Measurements from ENCODE around the gene DDA1. TPM values are rescaled to one million over a fixed set of nuclear protein-coding genes. Genes with fewer than 3 reads are reported as not detected.

The DDA1 gene
- total and polyA plus RNA-seq, 2 of the 13 experiments (the other 11 are each of a cell fraction or from before 2014, with no cell fraction given): 24.5 to 26.0 TPM

GRCh38 chr19:17334414-17335409, 25.3 kb downstream of the DDA1 start, which contains the start of gene ANO8 (continued):
- TF ChIP-seq ARNT (IDR thresholded peaks at IDR 0.05) (no peak), ZNF605 (CRISPR knock-in tag; IDR thresholded peaks at IDR 0.05) (0 out of 2 replicates have a peak, but pooled peaks have one; percentile 26), SNRNP70 (IDR thresholded peaks at IDR 0.05; ENCODE audit: low read depth, low read length) (no peak), RFX5 (IDR thresholded peaks at IDR 0.05; ENCODE audit: low read depth, low read length) (no peak), AGO1 (IDR thresholded peaks at IDR 0.05; ENCODE audit: low read depth, low read length, poor library complexity, severe bottlenecking) (no peak), TBL1XR1 (IDR thresholded peaks at IDR 0.05; ENCODE audit: borderline replicate concordance, low read length, partially characterized antibody) (no peak), PBX2 (CRISPR knock-in tag; IDR thresholded peaks at IDR 0.05) (peak; percentile 61), SOX13 (IDR thresholded peaks at IDR 0.05) (no peak; the same call in 1 of the 2 replicates), SOX13 (CRISPR knock-in tag; conservative IDR thresholded peaks at IDR 0.05 in 1 of 2, IDR thresholded peaks at IDR 0.05 in 1 of 2) (0 out of 4 replicates have a peak, but pooled peaks of 1 of the 2 experiments have one; percentile 42), JARID2 (CRISPR knock-in tag; IDR thresholded peaks at IDR 0.05; ENCODE audit: insufficient replicate concordance) (no peak), KAT7 (CRISPR knock-in tag; IDR thresholded peaks at IDR 0.05; ENCODE audit: borderline replicate concordance) (peak; percentile 67; the same call in 1 of the 2 replicates), ZNF615 (CRISPR knock-in tag; IDR thresholded peaks at IDR 0.05; ENCODE audit: borderline replicate concordance) (no peak), ATAD3A (CRISPR knock-in tag; IDR thresholded peaks at IDR 0.05) (no peak), TCF7L2 (IDR thresholded peaks at IDR 0.05; ENCODE audit: low read depth, low read length) (no peak), MEIS2 (CRISPR knock-in tag; IDR thresholded peaks at IDR 0.05) (peak; percentile 79; the same call in 1 of the 2 replicates), ZNF160 (CRISPR knock-in tag; IDR thresholded peaks at IDR 0.05) (peak; percentile 56; the same call in 1 of the 2 replicates), ZNF883 (CRISPR knock-in tag; IDR thresholded peaks at IDR 0.05; ENCODE audit: not compliant biosample characterization) (peak; percentile 36), BRD4 (CRISPR knock-in tag; IDR thresholded peaks at IDR 0.05) (peak; percentile 42; the same call in 1 of the 2 replicates), SMAD9 (CRISPR knock-in tag; IDR thresholded peaks at IDR 0.05) (no peak), GRHL1 (CRISPR knock-in tag; conservative IDR thresholded peaks at IDR 0.05) (no peak)
- TF ChIP-seq, protein P1, sequence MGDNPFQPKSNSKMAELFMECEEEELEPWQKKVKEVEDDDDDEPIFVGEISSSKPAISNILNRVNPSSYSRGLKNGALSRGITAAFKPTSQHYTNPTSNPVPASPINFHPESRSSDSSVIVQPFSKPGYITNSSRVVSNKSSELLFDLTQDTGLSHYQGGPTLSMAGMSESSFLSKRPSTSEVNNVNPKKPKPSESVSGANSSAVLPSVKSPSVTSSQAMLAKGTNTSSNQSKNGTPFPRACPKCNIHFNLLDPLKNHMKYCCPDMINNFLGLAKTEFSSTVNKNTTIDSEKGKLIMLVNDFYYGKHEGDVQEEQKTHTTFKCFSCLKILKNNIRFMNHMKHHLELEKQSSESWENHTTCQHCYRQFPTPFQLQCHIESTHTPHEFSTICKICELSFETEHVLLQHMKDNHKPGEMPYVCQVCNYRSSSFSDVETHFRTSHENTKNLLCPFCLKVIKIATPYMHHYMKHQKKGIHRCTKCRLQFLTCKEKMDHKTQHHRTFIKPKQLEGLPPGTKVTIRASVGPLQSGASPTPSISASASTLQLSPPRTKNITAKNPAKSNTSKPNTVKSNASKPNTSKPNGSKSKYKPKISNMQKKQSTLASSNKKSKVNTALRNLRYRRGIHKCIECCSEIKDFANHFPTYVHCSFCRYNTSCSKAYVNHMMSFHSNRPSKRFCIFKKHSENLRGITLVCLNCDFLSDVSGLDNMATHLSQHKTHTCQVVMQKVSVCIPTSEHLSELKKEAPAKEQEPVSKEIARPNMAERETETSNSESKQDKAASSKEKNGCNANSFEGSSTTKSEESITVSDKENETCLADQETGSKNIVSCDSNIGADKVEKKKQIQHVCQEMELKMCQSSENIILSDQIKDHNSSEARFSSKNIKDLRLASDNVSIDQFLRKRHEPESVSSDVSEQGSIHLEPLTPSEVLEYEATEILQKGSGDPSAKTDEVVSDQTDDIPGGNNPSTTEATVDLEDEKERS (CRISPR knock-in tag; IDR thresholded peaks at IDR 0.05): no peak
- TF ChIP-seq, protein P2, sequence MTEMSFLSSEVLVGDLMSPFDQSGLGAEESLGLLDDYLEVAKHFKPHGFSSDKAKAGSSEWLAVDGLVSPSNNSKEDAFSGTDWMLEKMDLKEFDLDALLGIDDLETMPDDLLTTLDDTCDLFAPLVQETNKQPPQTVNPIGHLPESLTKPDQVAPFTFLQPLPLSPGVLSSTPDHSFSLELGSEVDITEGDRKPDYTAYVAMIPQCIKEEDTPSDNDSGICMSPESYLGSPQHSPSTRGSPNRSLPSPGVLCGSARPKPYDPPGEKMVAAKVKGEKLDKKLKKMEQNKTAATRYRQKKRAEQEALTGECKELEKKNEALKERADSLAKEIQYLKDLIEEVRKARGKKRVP (CRISPR knock-in tag; IDR thresholded peaks at IDR 0.05): no peak
